Measurements from ENCODE around the gene NUDCD3.
A peak's percentile ranks its signal among the peaks of the same experiment; 100 is the strongest.
"Not testable (repeated sequence)": the region's sequence is repeated elsewhere in the genome, so short reads cannot be mapped to it uniquely, and the experiment has no call there.

The NUDCD3 gene

DNA sequence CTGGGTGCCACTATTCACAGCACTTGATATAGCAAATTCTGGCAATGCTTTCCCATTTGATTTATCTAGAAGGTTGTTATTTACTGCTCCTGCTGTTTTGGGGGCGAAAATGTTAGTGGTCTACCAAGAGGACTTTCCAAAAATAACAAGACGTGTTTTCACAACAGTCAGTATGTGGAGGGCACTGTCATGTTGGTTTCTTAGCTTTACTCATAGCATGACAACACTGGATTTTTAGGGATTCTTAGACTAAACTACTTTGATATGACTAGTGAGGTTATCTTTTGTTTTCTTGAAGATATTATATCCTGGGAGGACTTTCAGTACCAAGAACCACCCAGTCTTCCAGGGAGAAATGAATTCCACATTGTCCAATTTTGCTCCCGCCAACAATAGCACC, 49.4 kb downstream of the NUDCD3 start:
- no peak for DNase-seq

DNA sequence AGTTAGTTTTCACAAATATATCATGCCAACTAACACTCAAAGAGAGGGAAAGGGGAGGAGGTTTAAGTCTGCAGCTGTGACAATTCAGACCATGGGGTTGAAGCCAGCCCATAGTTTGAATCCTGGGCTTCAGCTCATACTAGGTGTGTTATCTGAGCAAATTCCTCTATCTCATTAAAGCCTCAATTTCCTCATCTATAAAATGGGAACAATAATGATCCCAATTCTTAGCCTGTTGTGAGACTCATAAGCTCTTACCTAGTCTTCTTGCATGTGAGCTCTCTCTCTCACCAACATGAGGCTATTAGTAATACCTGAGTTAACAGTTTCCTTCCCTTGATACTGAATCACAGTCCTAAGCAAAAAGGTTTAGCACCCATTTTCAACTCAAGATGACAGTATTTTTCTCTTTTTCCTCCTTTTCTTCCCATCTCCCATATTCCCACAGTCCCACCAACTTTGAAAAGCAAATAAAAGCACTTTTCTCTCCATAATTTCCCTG, 49.8 kb downstream of the NUDCD3 start:
- no peak for DNase-seq

DNA sequence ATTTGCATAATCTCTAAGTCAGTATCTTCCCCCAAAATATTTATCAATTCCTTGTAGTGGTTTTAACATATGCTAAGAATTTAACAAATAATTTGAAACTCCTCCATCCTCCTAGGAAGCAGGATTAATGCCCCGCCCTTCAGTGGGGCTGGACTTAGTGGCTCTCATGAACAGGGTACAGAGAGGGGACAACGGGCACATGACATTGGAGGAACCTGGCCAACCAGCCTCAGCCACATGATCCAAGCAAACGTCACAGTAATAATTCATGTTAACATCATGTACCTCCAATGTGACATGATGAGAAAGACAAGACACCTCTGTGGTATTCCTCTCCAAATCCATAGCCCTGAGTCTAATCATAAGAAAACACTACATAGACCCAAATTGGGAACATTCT, 50.5 kb downstream of the NUDCD3 start:
- DNase-seq: no peak

DNA sequence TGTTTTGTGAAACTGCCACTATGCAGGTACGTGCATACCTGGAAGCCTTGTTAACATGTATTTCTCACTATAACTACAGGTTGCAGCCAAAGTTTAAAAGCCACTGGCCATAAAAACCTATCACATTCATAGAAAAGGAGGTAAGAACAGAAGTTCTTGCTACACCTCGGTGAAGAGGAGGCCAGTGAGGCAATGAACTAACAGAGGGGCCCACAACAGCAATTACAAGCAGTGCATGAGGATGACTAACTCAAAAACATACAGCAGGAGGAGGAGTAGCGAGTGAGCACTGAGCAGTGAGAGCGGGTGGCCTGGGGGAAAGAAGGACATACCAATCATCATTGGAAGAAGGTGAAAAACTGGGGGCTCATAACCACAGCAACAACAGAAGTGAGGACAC, 51.6 kb downstream of the NUDCD3 start:
- no peak for DNase-seq

DNA sequence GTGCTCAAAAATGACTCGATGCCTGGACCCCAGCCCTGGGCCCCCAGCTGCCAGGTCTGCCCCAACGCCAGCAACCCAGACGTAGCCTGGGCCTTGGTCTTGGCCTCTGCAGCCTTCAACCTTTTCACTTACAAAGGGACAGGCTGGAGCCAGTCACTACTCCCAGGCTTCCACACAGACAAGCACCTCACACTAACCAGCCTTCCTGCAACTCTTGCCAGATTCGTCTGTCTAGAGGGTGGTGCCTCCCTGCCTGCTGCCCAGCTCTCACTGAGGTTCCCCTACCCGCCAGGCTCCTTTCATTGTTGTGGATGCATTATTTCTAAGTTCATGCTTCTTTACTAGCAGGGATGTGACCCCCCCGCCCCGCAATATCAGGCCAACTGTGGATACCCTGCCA, 56.3 kb downstream of the NUDCD3 start:
- no peak for DNase-seq

DNA sequence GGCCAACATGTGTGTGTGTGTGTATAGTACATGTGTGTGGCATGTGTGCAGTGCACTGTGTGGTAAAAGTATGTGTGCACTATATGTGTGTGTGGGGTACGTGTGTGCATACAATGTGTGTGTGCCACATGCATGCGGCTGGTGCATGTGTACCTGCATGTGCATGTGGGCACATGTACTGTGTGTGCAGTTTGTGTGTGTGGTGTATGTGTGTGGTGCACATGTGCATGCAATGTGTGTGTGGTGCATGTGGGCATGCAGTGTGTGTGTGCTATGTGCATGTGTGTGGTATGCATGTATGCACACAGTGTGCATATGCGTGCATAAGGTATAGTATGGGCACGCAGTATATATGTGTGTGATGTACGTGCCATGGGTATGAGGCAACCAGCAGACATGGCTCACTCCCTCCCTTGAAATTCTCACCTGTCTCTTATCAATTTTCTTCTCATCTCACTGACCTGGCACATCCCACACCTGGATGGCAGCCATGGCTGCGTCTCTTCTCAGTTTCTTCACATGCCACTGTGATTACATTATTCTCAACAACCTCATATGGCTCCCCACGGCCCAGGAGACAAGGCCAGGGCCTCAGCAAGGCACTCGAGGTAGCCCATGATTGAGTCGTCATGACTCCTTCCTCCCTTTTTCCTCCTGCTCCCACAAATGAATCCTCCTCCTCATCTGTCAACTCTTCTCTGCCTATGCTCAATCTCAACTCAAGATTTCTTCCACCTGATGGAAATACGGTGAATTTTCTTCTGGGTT, 57.0 kb downstream of the NUDCD3 start:
- DNase-seq: no peak

DNA sequence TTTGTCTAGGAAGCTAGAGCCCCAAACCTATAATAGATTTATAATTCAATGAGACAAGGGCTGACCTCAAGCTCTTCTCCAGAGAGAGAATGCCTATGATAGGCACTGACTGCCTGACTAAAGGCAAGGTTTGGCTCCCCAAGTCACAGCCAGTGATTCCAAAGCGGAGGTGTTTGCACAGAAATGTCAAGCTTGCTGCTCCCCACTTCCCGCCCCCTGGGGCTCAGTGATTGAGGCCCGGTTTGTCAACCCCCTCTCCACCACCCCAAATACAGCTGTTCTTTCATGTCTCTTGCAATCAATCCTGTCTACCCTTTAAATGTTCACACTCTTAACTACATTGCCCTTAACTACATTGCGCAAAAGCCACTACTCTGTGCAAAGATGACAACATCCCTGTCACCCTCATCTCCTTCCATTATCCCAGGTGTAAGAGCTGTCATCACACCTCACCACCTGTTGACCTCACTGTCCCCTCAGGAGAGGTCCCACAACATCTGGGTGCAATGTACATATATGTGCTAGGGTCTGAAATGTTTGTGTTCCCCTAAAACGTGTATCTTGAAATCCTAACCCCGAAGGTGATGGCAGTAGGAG, 58.0 kb downstream of the NUDCD3 start:
- DNase-seq: no peak

DNA sequence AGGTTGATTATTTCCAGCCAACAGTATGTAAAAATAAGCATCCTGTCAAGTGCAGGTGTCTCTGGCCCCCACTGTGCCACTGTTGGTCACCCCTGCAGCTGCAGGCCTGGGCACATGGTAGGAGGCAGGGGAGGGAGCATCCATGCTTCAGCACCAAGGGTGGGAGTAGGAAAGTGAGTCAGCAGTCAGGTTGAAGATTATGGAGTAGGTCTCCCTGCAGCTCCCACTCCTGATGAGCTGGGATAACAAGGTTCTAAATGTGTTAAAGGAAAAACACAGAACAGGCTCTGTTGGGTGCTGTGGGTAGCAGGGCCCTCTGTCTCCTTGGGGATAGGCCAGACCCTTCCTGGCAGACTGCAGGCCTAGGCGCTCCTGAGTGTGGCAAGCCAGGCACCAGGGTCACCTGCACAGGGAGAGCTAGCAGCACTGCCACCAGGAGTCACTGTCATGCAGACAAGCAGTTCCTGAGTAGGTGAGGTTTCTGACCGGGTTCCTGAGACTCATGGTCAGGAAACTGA, 59.3 kb downstream of the NUDCD3 start:
- peak; percentile 15 for DNase-seq

DNA sequence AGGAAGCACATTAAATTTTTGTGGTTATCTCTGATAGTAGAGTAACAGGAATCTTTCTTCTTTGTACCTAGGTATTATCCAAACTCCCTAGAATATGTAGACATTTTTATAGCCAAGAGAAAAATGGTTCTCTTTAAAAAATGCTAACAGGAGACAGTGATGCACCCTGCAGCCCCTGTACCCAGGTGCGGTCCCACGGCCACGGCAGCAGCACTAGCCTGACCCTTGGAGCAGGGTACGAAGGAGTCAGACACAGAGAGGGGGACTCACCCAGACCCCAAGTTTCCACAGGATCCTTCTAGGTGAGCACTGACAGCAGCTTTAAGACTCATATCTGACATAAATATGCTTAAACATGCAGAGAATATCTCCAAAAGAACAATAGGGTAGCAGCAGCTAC, 60.4 kb downstream of the NUDCD3 start:
- DNase-seq: no peak

DNA sequence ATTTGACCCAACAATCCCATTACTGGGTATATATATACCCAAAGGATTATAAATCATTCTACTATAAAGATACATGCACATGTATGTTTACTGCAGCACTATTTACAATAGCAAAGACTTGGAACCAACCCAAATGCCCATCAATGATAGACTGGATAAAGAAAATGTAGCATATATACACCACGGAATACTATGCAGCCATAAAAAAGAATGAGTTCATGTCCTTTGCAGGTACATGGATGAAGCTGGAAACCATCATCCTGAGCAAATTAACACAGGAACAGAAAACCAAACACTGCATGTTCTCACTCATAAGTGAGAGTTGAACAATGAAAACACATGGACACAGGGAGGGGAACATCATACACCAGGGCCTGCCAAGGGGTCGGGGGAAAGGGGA, 65.7 kb downstream of the NUDCD3 start:
- DNase-seq: not testable (repeated sequence)

DNA sequence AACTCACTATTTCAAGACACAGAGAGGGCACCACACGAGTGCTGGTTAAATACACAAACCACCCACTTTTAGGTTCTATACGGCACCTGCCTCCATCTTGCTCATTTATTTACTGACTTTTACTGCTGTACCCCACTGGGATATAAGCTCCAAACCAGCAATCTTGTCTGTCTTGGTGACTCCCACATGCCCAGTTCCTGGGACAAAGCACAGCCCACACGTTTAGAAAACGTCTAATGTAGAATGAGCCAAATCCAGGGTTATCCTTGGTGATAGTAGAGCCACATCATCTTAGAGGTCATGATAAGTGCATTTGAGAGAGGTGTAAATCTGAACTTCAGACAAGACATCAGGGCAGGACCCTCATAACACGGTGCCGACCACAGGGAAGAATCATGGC, 73.5 kb downstream of the NUDCD3 start:
- no peak for DNase-seq

DNA sequence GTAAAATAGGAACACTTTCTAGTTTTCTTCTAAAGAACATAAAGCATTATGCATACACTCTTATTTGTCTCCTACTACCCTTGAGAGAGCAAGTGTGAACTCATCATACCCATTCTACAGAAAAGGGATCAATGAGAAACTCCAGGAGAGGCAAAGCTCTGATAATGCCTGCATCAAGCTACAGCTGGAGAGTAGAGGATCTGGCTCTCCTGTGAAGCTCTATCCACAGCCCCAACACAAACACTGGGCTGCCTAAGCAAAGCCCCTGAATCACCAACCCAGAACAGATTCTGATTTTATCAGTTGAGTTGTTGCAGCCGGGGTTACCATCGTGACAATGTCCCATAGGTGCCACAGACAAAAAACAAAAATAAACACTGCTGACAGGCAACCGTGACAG, 74.9 kb downstream of the NUDCD3 start:
- no peak for DNase-seq

DNA sequence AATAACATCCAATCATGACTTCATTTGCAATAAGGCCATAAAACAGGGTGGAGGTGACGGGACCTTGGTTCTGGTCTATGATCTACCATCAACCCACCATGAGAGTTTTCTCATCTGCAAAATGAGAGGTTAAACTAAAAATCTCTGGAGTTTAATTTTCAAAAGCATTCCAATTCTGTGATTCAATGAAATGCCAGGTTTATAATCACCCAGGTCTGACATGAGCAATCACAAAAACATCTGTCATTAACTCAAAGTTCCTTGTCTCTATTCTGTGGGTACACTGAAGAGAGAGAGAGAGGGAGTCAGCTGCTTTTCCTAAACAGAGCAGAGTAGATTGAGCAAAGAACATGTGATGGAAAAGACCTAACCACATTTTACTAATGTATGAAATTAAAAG, 75.4 kb downstream of the NUDCD3 start:
- DNase-seq: no peak

DNA sequence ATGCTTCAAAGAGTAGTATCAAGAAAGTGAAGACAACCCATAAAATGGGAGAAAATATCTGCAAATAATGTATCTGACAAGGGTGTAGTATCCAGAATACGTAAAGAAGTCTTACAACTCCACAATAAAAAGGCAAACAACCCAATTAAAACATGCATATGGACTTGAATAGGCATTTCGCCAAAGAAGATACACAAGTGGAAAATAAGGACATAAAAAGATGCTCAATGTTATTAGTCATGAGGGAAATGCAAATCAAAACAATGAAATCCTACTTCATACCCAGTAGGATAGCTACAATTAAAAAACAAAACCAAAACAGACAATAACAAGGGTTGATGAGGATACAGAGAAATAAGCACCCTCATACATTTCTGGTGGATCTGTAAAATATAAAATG, 79.2 kb downstream of the NUDCD3 start:
- no peak for DNase-seq

DNA sequence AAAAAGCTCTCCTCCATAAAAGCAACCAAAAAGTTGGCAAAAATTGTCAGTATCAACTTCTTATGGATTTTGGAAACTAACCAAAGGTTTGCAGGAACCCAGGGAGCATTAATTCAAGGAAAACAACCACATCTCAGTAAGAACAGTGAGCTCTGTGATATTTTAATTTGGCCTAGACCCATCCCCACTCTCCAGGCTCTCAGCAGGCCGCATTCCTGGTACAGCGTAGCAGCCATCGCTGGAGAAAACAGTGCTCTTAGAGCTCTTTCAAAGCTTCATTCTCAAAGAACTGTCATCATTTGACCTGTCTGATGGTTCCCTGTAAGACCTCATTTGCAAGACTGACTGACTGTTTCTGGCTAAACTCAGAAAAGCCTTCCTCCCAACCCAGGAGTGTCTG, 81.9 kb downstream of the NUDCD3 start:
- no peak for DNase-seq

DNA sequence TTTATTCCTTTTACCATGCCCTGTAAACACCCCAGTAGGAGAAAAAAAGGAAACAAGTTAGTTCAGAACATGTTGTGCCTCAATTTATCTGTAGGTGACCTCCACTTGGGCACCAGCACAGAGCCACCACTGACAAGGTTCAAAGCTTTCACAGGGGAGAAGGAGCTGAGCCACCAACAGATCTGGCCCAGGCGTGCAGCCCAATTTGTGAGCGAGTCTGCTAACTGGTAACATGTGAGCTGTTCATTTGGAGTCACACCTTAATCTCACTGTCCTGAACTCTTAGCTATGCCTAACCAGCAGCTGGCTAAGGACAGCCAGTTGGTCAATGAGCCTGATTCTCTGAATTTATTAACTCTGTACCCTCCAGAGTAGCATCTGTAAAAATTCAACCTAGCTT, 86.7 kb downstream of the NUDCD3 start:
- DNase-seq: no peak

DNA sequence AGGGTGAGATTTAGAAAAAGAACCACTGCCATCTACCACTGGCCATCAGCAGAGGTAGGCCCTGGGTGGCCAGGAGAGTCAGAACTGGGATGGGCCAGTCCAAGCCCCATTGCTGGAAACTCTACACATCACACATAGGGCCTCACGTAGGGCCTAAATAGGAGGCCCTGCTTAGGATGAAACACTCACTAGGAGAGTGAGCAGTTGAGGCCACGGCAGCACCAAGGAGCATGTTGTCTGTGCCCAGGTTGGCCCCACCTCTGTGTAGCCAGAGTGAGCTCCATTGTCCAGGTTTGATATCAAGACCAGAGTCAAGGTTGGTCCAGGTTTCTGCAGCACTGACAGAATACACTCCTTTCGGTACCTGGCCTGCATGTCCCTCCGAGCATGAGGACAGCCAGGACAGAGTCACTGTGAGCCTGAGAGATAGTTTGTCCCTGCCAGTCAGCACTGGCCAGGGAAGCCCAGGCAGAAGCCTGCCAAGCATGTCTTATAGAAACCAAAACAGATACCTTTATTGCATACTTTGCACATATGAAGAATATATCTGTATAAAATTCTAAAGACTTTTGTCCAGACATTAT, 87.2 kb downstream of the NUDCD3 start:
- no peak for DNase-seq

DNA sequence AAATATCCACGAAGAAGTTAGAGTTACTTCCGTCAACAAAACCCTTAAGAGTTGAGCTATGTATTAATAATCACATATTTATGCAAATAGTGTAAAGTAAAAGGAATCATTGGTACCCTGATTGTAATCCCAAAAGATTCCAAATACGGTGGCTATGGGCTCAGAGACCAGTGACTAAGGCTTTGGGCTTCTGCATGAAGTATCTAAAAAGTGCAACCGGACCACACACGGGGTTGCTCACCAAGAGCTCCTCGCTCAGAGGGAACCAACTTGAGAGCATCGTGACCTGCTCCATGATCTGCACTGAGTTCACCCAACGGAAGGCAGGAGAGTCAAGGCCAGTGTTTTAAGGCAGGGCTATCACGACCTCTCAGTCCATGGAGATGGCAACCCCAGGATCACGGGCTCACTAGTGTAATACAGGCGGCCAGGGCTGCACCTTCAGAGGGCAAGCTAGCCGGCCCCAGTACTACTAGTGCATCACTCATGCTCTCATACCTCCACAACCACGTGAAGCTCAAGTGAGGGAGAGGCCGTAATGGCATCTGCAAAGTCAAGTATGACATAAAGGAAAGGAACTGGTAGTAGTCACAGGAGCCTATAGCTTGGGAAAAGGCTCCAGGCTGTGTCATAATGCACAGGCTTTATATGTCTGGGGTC, 87.9 kb downstream of the NUDCD3 start:
- DNase-seq: no peak

DNA sequence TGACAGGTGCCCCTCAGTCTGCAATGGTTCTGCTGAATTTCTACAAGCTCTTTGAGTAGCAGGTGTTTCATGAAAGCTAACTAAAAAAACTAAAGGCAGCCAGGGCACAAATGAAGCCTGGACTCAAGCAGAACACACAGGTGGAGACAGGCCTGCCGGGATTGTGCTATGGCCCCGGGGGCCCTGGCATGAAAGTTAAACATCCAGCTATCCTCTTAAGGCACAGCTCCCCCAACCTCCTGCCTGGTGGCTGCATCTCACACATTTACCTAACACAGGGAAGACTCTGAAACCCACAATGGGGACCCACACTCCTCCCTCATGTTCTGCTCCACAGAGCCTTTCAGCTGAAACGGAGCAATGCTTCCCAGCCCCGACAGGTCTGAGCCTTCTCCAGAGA, 88.8 kb downstream of the NUDCD3 start:
- DNase-seq: no peak

DNA sequence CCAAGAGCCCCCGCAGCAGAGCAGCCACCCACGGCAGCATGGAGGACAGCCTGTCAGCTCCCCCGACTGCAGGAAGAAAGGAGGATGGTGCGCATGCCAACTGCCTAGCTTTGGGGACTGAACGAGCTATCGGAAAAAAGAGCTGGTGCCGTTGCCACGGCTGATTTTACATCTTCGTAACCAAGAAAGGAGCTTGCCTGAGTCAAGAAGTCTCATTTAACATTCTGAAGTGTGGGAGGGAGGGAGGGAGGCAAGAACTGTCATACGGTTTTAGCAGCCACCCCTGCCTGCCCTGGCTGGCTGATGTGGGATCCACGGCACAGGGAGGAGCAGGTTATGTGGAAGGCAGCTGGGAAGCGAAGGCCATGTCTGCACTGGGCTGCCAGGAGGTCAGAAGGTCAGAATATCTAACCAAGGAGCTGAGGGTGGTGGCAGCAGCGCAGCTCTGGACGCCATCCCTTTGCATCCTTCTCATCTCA, 90.4 kb downstream of the NUDCD3 start:
- no peak for DNase-seq

DNA sequence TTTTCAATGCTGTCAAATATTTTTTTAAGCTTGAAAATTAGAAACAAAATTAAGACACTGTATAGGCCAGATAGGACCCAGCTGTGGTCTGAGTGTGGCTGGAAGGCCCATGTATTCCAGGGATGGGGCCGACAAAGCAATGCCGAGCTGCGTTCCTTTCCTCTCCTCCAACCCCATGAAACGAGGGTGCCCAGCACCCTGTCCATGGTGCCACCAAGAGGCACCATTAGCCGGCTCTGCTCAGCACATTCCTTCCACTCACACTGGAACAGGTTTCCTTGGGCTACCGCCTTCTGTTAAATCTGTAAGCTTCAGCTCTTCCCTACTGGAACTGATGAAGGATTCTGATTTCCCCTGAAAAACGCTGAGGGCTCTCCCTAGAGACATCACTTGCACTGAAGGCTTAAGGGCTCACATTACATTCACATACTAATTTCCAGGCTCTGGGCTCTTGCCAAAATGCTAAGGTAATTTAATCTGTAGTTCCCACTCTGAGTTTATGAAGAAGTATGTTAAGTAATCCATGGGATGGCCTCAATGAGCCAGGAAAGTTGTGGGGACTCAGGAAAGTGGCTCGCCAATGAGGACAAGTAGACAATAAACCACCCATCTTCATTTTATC, 91.4 kb downstream of the NUDCD3 start:
- DNase-seq: no peak

DNA sequence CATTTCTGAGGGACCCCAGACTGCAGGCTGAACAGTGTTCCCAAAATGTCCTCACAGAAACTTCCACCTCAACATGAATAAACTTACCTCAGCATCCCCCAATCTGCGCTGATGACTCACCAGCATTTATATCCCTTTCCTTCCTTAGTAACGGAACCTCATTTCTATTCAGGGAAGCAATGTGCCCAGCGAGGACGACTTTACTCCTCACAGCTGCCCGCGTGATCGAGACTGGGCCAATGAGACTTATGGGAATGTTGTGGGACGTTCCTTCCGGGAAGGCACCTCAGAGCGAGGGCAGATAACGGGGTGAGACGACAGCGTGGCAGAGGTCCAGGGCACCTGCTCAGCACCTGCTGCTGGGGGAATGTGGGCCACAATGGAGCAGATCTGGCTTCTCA, 91.9 kb downstream of the NUDCD3 start:
- DNase-seq: no peak

DNA sequence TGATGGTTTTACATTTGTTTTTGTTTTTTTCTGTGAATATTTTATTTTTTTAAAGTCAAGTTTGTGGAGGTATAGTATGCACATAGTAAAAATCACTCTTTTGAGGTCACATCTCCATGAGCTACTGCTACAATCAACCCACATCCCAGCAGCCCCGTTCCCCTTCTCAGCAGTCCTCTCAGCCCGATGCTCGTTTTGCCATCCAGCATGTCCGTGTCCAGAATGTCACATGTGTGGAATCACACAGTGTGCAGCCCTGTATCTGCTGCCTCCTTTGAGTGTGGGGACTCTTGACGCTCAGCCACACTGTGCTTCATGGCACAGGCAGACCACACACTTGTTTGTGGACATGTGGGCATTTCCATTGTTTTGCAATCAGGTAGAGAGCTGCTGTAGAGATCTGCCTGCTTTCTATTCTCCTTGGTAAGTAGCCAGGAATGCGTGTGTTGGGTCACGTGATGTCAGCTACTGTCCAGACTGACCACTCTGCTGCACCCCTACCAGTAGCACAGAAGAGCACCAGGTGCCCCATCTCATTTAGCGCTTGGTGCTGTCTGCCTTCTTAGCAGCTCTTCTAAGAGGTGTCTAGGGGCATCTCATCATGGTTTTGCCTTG, 93.4 kb downstream of the NUDCD3 start:
- no peak for DNase-seq

Measured in CD4-positive, alpha-beta T cell treated with Interleukin-12 subunit alpha and Interleukin-12 subunit beta, for 1 hour (primary cell).